GM21717 (cell line): ENCODE results near the gene GPS1.

Experiments used
- ATAC-seq: cut with Tn5 transposase; IDR thresholded peaks from one replicate; pipeline ENCODE4 v1.9.1; 2021; ENCODE audit warnings: mild to moderate bottlenecking, moderate library complexity; ENCODE audit not compliant: unreplicated experiment

Gene GPS1

DNA sequence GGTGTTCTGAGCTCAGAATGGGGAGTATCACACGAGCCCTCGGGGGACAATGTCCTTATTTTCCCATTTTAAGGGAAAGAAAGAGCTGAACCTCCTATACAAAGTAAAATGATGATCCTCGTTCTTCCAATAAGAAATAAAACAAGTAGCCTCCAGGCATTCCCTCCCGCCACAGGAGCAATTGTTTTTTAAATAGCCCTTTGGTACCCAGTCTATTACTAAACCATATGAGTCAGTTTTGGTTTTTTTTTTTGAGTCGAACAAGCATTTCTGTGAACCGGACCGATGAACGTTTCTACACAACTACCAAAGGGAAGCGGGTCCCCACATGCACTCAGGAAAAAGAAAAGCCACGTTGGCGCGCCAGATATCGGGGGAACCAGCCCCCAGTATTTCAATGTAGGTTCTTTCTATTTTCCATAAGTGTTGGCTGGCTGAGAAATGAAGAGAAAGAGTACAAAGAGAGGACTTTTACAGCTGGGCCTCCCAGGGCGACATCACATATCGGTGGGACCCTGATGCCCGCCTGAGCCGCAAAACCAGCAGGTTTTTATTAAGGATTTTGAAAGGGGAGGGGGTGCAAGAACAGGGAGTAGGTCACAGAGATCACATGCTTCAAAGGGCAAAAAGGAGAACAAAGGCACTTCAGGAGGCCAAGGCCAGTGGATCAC is 10.4 kb upstream of the GPS1 start:
- no peak for ATAC-seq

DNA sequence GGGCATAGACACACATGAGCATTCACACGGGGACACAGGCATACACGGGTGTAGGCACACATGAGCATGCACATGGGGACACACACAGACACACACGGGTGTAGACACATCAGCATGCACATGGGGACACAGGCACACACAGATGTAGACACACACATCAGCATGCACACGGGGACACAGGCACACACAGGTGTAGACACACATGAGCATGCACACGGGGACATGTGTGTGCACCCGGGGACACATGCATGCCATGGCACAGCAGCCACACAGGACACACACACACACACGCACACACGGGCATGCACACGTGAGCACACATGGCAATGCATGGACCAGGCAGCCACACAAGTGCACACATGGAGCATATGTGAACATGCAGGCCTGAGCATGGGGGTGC is 9.0 kb upstream of the GPS1 start:
- ATAC-seq = no peak

- no peak for ATAC-seq
Measured at GRCh38 chr17:82043507-82043906, 8.2 kb upstream of the GPS1 start.

- ATAC-seq = no peak
Measured at GRCh38 chr17:82045936-82046484, 5.7 kb upstream of the GPS1 start.

DNA sequence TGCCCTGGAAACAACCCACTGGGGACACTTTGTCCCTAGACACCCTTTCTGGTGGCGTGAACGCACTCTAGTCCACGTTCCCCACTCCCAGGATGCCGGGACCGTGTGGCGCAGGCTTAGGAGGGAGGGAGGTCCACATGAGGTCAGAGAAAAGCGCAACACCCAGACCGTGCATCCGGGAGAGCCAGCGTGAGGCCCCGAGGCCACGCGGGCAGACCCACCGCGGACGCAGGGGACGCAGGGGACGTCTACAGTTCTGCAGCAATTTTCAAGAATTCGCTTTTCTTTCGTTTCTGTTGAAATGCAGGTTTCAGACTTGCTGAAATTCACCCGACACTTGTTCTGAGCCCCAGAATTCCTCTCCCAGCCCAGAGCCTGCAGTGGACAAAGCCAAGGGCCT is 4.8 kb upstream of the GPS1 start:
- ATAC-seq = no peak

- ATAC-seq = no peak
Measured at GRCh38 chr17:82047379-82047778, 4.3 kb upstream of the GPS1 start.

GRCh38 chr17:82047914-82048570 is 3.7 kb upstream of the GPS1 start:
- ATAC-seq = no peak

GRCh38 chr17:82048571-82048971 is 3.1 kb upstream of the GPS1 start:
- ATAC-seq = no peak

GRCh38 chr17:82049106-82049505 is 2.6 kb upstream of the GPS1 start:
- no peak for ATAC-seq

DNA sequence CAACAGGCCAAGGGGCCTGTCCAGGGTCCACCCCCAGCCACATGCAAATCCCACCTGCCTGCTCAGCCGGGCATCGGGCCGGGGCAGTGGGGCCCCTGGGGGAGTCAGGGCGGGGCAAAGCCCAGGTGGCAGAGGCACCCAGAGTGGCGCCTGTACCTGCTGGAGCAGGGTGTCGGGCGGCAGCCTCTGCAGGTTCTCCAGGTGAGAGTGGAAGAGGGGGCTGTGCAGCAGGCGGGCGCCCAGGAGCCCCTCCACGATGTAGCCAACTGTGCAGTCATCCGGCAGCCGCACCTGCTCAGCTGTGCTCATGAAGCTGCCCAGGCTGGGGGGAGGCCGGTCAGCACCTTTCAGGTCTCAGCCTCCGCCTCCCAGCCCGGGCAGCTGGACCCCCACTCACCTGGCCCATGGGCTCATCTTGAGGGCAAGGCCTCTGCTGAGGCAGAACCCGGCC is 2.2 kb upstream of the GPS1 start:
- no peak for ATAC-seq

DNA sequence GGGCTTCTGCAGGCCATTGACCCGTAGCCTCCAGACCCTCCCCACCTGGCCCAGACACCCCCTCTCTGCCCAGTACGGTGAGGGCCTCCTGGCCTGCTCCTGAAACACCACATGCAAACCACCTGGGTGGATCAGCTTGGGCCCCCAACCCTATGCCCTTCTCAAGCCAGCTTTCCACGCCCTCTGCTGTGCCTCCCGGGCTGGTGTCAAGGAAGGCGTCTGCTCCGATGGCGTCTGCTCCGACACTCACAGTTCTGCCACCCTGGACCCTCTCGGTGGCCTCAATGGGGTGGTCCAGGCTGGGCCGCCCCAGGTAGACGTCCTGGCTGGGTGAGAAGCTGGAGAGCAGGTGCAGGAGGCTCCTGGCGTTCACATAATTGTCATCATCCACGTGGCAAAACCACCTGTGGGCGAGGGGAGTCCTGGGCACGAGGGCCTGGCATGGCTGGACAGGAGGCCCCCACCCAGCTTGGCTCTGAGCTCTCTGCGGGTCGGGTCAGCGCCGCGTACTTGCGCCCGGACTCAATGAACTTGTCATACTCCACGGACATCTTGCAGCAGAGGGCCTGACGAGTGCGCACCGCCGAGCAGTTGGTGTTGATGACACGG is 1.4 kb upstream of the GPS1 start:
- ATAC-seq = no peak

- ATAC-seq = no peak
Measured at GRCh38 chr17:82050761-82051641, 697 bp upstream of the GPS1 start.

- ATAC-seq = no peak
Measured at GRCh38 chr17:82052638-82053059, 951 bp downstream of the GPS1 start.

GRCh38 chr17:82053130-82053529 is 1.4 kb downstream of the GPS1 start:
- no peak for ATAC-seq

GRCh38 chr17:82053556-82054263 is 2.0 kb downstream of the GPS1 start:
- ATAC-seq = no peak

DNA sequence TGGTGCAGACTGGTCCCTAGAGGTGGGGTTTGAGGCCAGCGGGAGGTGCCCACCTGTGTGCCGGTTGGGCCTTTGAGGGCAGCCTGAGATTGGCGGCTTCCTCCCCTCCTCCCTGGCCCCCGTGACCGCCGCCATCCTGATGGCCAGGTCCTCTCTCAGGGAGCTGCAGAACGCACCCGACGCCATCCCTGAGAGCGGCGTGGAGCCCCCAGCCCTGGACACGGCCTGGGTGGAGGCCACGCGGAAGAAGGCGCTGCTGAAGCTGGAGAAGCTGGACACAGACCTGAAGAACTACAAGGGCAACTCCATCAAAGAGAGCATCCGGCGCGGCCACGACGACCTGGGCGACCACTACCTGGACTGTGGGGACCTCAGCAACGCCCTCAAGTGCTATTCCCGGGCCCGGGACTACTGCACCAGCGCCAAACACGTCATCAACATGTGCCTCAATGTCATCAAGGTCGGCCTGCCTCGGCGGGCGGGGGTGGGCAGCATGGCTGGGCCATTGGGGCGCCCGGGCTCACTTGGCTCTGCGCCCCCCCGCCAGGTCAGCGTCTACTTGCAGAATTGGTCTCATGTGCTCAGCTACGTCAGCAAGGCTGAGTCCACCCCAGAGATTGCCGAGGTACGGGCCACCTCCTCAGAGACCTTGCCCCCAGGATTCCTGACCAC is 2.8 kb downstream of the GPS1 start:
- no peak for ATAC-seq

DNA sequence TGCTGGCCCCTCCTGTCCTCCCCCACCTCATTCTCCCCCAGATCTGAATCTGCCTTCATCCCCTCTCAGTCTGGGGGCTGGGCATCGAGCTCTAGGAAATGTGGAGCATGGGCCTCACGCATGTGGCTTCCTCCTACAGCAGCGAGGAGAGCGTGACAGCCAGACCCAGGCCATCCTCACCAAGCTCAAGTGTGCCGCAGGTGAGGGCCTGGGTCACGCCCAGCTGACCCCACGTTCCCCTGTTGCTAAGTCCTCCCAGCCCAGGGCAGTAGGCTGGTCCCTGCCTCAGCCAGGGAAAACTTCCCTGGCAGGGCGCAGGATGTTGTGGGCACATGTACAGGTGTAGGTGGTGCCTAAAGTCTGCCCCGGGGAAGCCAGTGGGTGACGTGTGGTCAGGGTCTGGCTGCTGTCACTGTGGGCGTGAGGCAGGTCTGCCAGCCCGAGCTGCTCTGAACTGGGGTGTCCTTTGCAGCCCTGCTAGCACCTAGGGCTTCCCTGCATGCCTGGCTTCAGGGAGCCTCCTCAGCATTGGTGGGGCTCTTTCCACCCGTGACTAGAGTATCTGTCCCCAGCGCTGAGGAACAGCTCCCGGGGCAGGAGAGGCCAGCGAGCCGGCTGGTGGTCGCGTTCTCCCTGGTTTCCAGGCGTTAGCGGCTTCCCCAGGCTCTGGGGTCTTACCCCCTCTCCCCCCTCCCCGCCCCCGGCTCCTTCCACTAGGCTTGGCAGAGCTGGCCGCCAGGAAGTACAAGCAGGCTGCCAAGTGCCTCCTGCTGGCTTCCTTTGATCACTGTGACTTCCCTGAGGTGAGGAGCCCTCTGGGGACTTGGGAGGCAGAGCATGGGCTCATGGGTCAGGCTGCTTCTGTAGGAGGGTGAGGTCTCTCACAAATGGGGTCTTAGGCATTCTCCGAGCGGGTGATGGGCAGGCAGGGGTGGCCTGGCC is 3.6 kb downstream of the GPS1 start:
- ATAC-seq = no peak

DNA sequence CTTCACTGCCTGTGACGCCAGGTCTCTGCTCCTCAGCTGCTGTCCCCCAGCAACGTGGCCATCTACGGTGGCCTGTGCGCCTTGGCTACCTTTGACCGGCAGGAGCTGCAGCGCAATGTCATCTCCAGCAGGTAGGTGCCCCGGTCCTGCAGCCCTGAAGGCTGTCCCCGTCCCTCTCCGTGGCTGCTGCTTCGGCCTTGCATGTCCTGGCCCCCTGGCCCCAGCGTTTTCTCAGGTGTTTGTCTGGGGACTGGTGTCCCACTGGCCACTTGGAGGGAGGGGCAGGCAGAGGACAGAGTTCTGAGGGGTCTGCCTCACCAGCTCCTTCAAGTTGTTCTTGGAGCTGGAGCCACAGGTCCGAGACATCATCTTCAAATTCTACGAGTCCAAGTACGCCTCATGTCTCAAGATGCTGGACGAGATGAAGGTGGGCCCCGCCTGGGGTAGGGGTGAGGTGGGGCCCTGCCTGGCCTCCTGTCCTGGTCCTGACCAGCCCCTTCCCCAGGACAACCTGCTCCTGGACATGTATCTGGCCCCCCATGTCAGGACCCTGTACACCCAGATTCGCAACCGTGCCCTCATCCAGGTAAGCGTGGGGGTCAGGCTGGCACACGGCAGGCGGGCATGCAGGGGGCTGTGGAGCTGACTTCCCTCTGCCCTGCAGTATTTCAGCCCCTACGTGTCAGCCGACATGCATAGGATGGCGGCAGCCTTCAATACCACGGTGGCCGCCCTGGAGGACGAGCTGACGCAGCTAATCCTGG is 4.4 kb downstream of the GPS1 start:
- no peak for ATAC-seq
